ENCODE measurements around the gene WNT10A.

GRCh38 chr2:218878926-218879761 lies 1.5 kb upstream of the WNT10A start:
- TF ChIP-seq CTCF (IDR thresholded peaks at IDR 0.05) (no peak), ZFX (IDR thresholded peaks at IDR 0.05; ENCODE audit: borderline replicate concordance) (no peak)

Data from 22Rv1 (cell line).